Fibroblast of the aortic adventitia (primary cell): ENCODE measurements around the gene SCG5. TPM values are rescaled to one million over a fixed set of nuclear protein-coding genes. Genes with fewer than 3 reads are reported as not detected.

Experiments
- DNase-seq: peaks from one replicate; pipeline ENCODE4 v3.0.0-alpha.2; 2010; ENCODE audit warnings: low read depth
- H3K4me3 ChIP-seq: 2 replicates; pipeline ENCODE4 v1.5.1; 2011; ENCODE audit warnings: low read depth, mild to moderate bottlenecking, control low read depth, low read length, moderate library complexity
- CTCF ChIP-seq: IDR thresholded peaks from 2 replicates; pipeline ENCODE4 v1.5.1; 2011; ENCODE audit warnings: mild to moderate bottlenecking, low read length, control low read depth, inconsistent platforms; ENCODE audit not compliant: insufficient read depth
- total RNA-seq: library from RNA; depleted of rRNA; stranded (reverse); fragments of >200 nt; gene quantifications from 2 replicates; pipeline ENCODE4 v1.2.3, GENCODE V29; 2012; ENCODE audit warnings: low replicate concordance

SCG5 gene
- total RNA-seq, 1 donor = 11.7 TPM

- DNase-seq = no peak
- no peak for TF ChIP-seq CTCF
- no peak overlapping the region for H3K4me3 ChIP-seq
Observed at GRCh38 chr15:32688151-32688639, 46.7 kb downstream of the SCG5 start.

- no peak overlapping the region for H3K4me3 ChIP-seq
- no peak for DNase-seq
- no peak for TF ChIP-seq CTCF
Observed at GRCh38 chr15:32690941-32691688, 49.6 kb downstream of the SCG5 start.

GRCh38 chr15:32691689-32692038, 50.2 kb downstream of the SCG5 start:
- H3K4me3 ChIP-seq = no peak overlapping the region
- DNase-seq = no peak
- no peak for TF ChIP-seq CTCF

- no peak for DNase-seq
- TF ChIP-seq CTCF = no peak
- H3K4me3 ChIP-seq = no peak overlapping the region
Observed at GRCh38 chr15:32692286-32692685, 50.8 kb downstream of the SCG5 start.

GRCh38 chr15:32694222-32694983, 52.9 kb downstream of the SCG5 start:
- no peak for TF ChIP-seq CTCF
- H3K4me3 ChIP-seq = no peak overlapping the region
- no peak for DNase-seq

- no peak for TF ChIP-seq CTCF
- H3K4me3 ChIP-seq = no peak overlapping the region
- DNase-seq = no peak
Observed at GRCh38 chr15:32698773-32699390, 57.4 kb downstream of the SCG5 start.
